HCT116 (cell line): Measurements from ENCODE around the gene JPH3. TPM values are rescaled to one million over a fixed set of nuclear protein-coding genes. Genes with fewer than 3 reads are reported as not detected.

Experiments used
- ATAC-seq: fragments of 200-7000 bp; cut with Tn5 transposase; 2 replicates; pipeline ENCODE4 v1.9.1; 2020; ENCODE audit warnings: mild to moderate bottlenecking, moderate library complexity
- BruUV-seq: library from RNA; stranded (reverse); fragments of 400-500 nt; replicated peaks from 2 replicates; lab custom pipeline; 2021; lab: Mats Ljungman, UMichigan
- CTCF ChIA-PET: fragments of 300-600 bp; sonication (Branson Sonifier 250); formaldehyde crosslinking; loops from one replicate; lab custom pipeline; 2021; ENCODE audit warnings: antibody characterized with exemption; lab: Charles Lee
- POLR2A ChIA-PET: fragments of 300-600, 350-600 bp; sonication (Branson Sonifier 250); formaldehyde crosslinking; loops from one replicate; lab custom pipeline; 2021; ENCODE audit warnings: antibody characterized with exemption; lab: Charles Lee
- RAD21 ChIA-PET, 2 experiments: fragments of 300-600 bp; sonication (Branson Sonifier 250); formaldehyde crosslinking; loops; one replicate each; lab custom pipeline; 2023; ENCODE audit warnings: low total read pairs in 2 of 2; ENCODE audit not compliant: uncharacterized antibody in 2 of 2, unreplicated experiment in 2 of 2, low non-redundant PET in 1 of 2; lab: Charles Lee
- DNase-seq: peaks from one replicate; pipeline ENCODE4 v3.0.0-alpha.2; 2010; ENCODE audit warnings: low read depth, low spot score
- H2AFZ ChIP-seq: fragments of 200-600 bp; shearing (Covaris generic), sonication (generic); 2 replicates; pipeline ENCODE4 v1.6.1; 2017; ENCODE audit warnings: low read depth, mixed run types, mixed read lengths, antibody characterized with exemption, low read length; ENCODE audit not compliant: poor library complexity, severe bottlenecking
- H3K27ac ChIP-seq: 2 replicates; pipeline ENCODE4 v1.5.1; 2012; ENCODE audit warnings: low read depth, low read length
- H3K27me3 ChIP-seq: fragments of 200-600 bp; sonication (generic); 2 replicates; pipeline ENCODE4 v1.6.1; 2016; ENCODE audit warnings: mixed run types, low read length, mixed read lengths; ENCODE audit not compliant: insufficient read depth
- H3K36me3 ChIP-seq, 2 experiments: fragments of 200-500 bp in 1 of 2; fragments of 200-600 bp in 1 of 2; sonication (Bioruptor generic) in 1 of 2; sonication (generic) in 1 of 2; 2 replicates each; pipeline versions ENCODE4 v1.5.1 to v1.6.1; 2014 to 2016; ENCODE audit warnings: low read length in 2 of 2, inconsistent platforms in 1 of 2, mixed read lengths in 1 of 2, mixed run types in 1 of 2; ENCODE audit not compliant: insufficient read depth in 2 of 2, control insufficient read depth in 1 of 2
- H3K4me1 ChIP-seq, 2 experiments: fragments of 200-600 bp in 1 of 2; sonication (generic) in 1 of 2; 2 replicates each; pipeline versions ENCODE4 v1.5.1 to v1.6.1; 2012 to 2017; ENCODE audit warnings: low read length in 2 of 2, inconsistent platforms in 1 of 2, mild to moderate bottlenecking in 1 of 2, mixed read lengths in 1 of 2, mixed run types in 1 of 2, moderate library complexity in 1 of 2; ENCODE audit not compliant: insufficient read depth in 2 of 2, control insufficient read depth in 1 of 2
- H3K4me2 ChIP-seq: fragments of 200-600 bp; sonication (generic); 2 replicates; pipeline ENCODE4 v1.6.1; 2017; ENCODE audit warnings: mixed run types, low read length, mixed read lengths
- H3K4me3 ChIP-seq, 2 experiments: fragments of 200-600 bp in 1 of 2; sonication (generic) in 1 of 2; replicated peaks in 1 of 2; 2 replicates each; pipeline ENCODE4 v1.5.1; 2011 to 2016; ENCODE audit warnings: low read length in 2 of 2, control low read depth in 1 of 2, low read depth in 1 of 2, mild to moderate bottlenecking in 1 of 2, mixed read lengths in 1 of 2, mixed run types in 1 of 2
- H3K79me2 ChIP-seq: fragments of 200-600 bp; sonication (generic); 2 replicates; pipeline ENCODE4 v1.6.1; 2017; ENCODE audit warnings: mild to moderate bottlenecking, mixed run types, low read length, moderate library complexity, mixed read lengths; ENCODE audit not compliant: insufficient read depth
- H3K9ac ChIP-seq: fragments of 200-600 bp; sonication (generic); 2 replicates; pipeline ENCODE4 v1.6.1; 2016; ENCODE audit warnings: low read length, mixed read lengths
- H3K9me2 ChIP-seq: fragments of 200-600 bp; sonication (generic), shearing (Covaris generic); 2 replicates; pipeline ENCODE4 v1.6.1; 2017; ENCODE audit warnings: mixed run types, mild to moderate bottlenecking, moderate library complexity; ENCODE audit not compliant: insufficient read depth
- H3K9me3 ChIP-seq, 2 experiments: fragments of 200-500 bp in 1 of 2; fragments of 200-600 bp in 1 of 2; sonication (Bioruptor generic) in 1 of 2; sonication (generic) in 1 of 2; 2 replicates each; pipeline ENCODE4 v1.6.1; 2014 to 2017; ENCODE audit warnings: low read length in 2 of 2, mixed read lengths in 2 of 2, inconsistent platforms in 1 of 2, low read depth in 1 of 2, mild to moderate bottlenecking in 1 of 2, mixed run types in 1 of 2, moderate library complexity in 1 of 2; ENCODE audit not compliant: control insufficient read depth in 1 of 2, insufficient read depth in 1 of 2
- H4K20me1 ChIP-seq: fragments of 200-600 bp; sonication (generic), shearing (Covaris generic); 2 replicates; pipeline ENCODE4 v1.6.1; 2017; ENCODE audit warnings: mixed run types, mild to moderate bottlenecking, moderate library complexity; ENCODE audit not compliant: insufficient read depth
- ATF3 ChIP-seq: IDR thresholded peaks from 2 replicates; pipeline ENCODE4 v1.6.1; 2012
- CBX3 ChIP-seq: IDR thresholded peaks from 2 replicates; pipeline ENCODE4 v1.6.1; 2012; ENCODE audit warnings: low read depth
- CEBPB ChIP-seq: IDR thresholded peaks from 2 replicates; pipeline ENCODE4 v1.6.1; 2012; ENCODE audit warnings: low read depth
- CTCF ChIP-seq, 3 experiments: fragments of 200-600 bp in 1 of 3; sonication (generic) in 1 of 3; IDR thresholded peaks in 2 of 3; conservative IDR thresholded peaks in 1 of 3; 2 replicates each; pipeline ENCODE4 v1.5.1; 2012 to 2017; ENCODE audit warnings: low read depth in 2 of 3, low read length in 2 of 3, antibody characterized with exemption in 1 of 3, borderline replicate concordance in 1 of 3, control low read depth in 1 of 3, mild to moderate bottlenecking in 1 of 3, mixed read lengths in 1 of 3, mixed run types in 1 of 3, moderate library complexity in 1 of 3; ENCODE audit not compliant: insufficient read depth in 1 of 3
- EZH2 ChIP-seq: fragments of 200-600 bp; sonication (generic); IDR thresholded peaks from 2 replicates; pipeline ENCODE4 v1.6.1; 2017; ENCODE audit warnings: antibody characterized with exemption, mixed run types
- JUND ChIP-seq: IDR thresholded peaks from 2 replicates; pipeline ENCODE4 v1.6.1; 2012
- POLR2A ChIP-seq: IDR thresholded peaks from 2 replicates; pipeline ENCODE4 v1.7.0; 2011; ENCODE audit warnings: borderline replicate concordance; ENCODE audit not compliant: insufficient read depth, insufficient read length; ENCODE audit errors: extremely low read depth
- POLR2AphosphoS5 ChIP-seq: IDR thresholded peaks from 2 replicates; pipeline ENCODE4 v1.6.1; 2011; ENCODE audit warnings: mild to moderate bottlenecking, low read depth, low read length, moderate library complexity
- REST ChIP-seq: IDR thresholded peaks from 2 replicates; pipeline ENCODE4 v1.6.1; 2012; ENCODE audit warnings: low read depth
- SIN3A ChIP-seq: IDR thresholded peaks from 2 replicates; pipeline ENCODE4 v1.6.1; 2012; ENCODE audit warnings: low read depth
- SRF ChIP-seq: IDR thresholded peaks from 2 replicates; pipeline ENCODE4 v1.6.1; 2012; ENCODE audit warnings: low read depth
- TCF7L2 ChIP-seq: IDR thresholded peaks from 2 replicates; pipeline ENCODE4 v1.7.0; 2011; ENCODE audit warnings: borderline replicate concordance, inconsistent platforms; ENCODE audit not compliant: insufficient read depth, insufficient read length; ENCODE audit errors: extremely low read depth
- YY1 ChIP-seq: IDR thresholded peaks from 2 replicates; pipeline ENCODE4 v1.6.1; 2011; ENCODE audit warnings: low read length, low read depth, moderate library complexity, mild to moderate bottlenecking; ENCODE audit not compliant: insufficient replicate concordance; ENCODE audit errors: extremely low read depth
- ZBTB33 ChIP-seq: IDR thresholded peaks from 2 replicates; pipeline ENCODE4 v1.6.1; 2011; ENCODE audit warnings: mild to moderate bottlenecking, low read length, moderate library complexity; ENCODE audit not compliant: insufficient replicate concordance; ENCODE audit errors: extremely low read depth
- intact Hi-C: fragments of 100-400 bp; cut with micrococcal nuclease; formaldehyde crosslinking; loops from 2 replicates; pipeline ENCODE4 v1.10.0; 2022
- total RNA-seq: library from RNA; stranded (reverse); gene quantifications from one replicate; pipeline ENCODE4 v1.2.1, GENCODE V29; 2021; ENCODE audit not compliant: unreplicated experiment

The JPH3 gene
- total RNA-seq, 1 experiment from 2014 or later = 0.10 TPM

- no peaks in the 10 kb centered on the region for H3K27me3 ChIP-seq
- no peak overlapping the region for H3K27ac ChIP-seq
- H3K79me2 ChIP-seq = peaks cover 11% of the 10 kb centered on the region; the same call in 1 of the 2 replicates
- no peaks in the 10 kb centered on the region for H3K9me3 ChIP-seq
- no peaks in the 10 kb centered on the region for H4K20me1 ChIP-seq
- H3K9ac ChIP-seq = no peak overlapping the region
- no peak overlapping the region for H3K4me3 ChIP-seq
- H2AFZ ChIP-seq = no peak overlapping the region
- POLR2A ChIA-PET = no interaction called here
- CTCF ChIA-PET = no interaction called here
- H3K9me2 ChIP-seq = no peaks in the 10 kb centered on the region
- no peak overlapping the region for H3K4me2 ChIP-seq
- H3K36me3 ChIP-seq = peaks cover 5 to 26% of the 10 kb centered on the region in 2 experiments; a peak in 3 of 4 replicates
- intact Hi-C loops = no loop called here
- TF ChIP-seq CEBPB (no peak), EZH2 (no peak), SRF (no peak), CBX3 (no peak), ZBTB33 (no peak), POLR2AphosphoS5 (no peak), REST (no peak), TCF7L2 (no peak), SIN3A (no peak), CTCF (IDR thresholded peaks at IDR 0.05 in 2 of 3, conservative IDR thresholded peaks at IDR 0.05 in 1 of 3; ENCODE audit: borderline replicate concordance in 1 of 3, insufficient read depth in 1 of 3, low read depth in 2 of 3, low read length in 2 of 3) (no peak), POLR2A (no peak), YY1 (no peak), JUND (no peak), ATF3 (no peak)
- ATAC-seq = no peak
- RAD21 ChIA-PET = no interaction called here
- no peaks in the 10 kb centered on the region for H3K4me1 ChIP-seq
- BruUV-seq = no TSS peak
- DNase-seq = no peak
These were observed 100.8 kb downstream of the JPH3 start for GRCh38 chr16:87703071-87703470.
